Neural progenitor cell (in vitro differentiated cells): ENCODE results near the gene SUSD6.

Experiments used
- CTCF ChIP-seq: fragments of 200-600 bp; sonication (generic); IDR thresholded peaks from 2 replicates; pipeline ENCODE4 v1.5.1; 2017; ENCODE audit warnings: antibody characterized with exemption, mild to moderate bottlenecking
- EZH2 ChIP-seq: fragments of 200-600 bp; sonication (generic); IDR thresholded peaks from 2 replicates; pipeline ENCODE4 v1.6.1; 2017; ENCODE audit warnings: antibody characterized with exemption, mild to moderate bottlenecking, moderate library complexity

- TF ChIP-seq CTCF (no peak), EZH2 (no peak)
Observed at GRCh38 chr14:69663300-69663643, 51.9 kb downstream of the SUSD6 start.
